Endodermal cell (in vitro differentiated cells): ENCODE measurements around the gene SDCCAG8. TPM values are rescaled to one million over a fixed set of nuclear protein-coding genes. Genes with fewer than 3 reads are reported as not detected.
A peak's percentile ranks its signal among the peaks of the same experiment; 100 is the strongest.

Source experiments
- DNase-seq: peaks from one replicate; pipeline ENCODE4 v3.0.0-alpha.2; 2017
- H3K27ac ChIP-seq: 2 replicates; pipeline ENCODE4 v1.5.1; 2013; ENCODE audit warnings: mild to moderate bottlenecking, low read depth, low read length, moderate library complexity
- H3K27me3 ChIP-seq: 2 replicates; pipeline ENCODE4 v1.6.1; 2013; ENCODE audit warnings: mild to moderate bottlenecking, low read length, moderate library complexity; ENCODE audit not compliant: insufficient read depth, control insufficient read depth, poor library complexity, severe bottlenecking
- H3K36me3 ChIP-seq: 2 replicates; pipeline ENCODE4 v1.7.0; 2013; ENCODE audit warnings: mild to moderate bottlenecking, low read length, moderate library complexity; ENCODE audit not compliant: control insufficient read depth, insufficient read depth
- H3K4me1 ChIP-seq: one replicate; pipeline ENCODE4 v1.7.0; 2013; ENCODE audit warnings: low read length; ENCODE audit not compliant: control insufficient read depth, insufficient read depth
- H3K4me3 ChIP-seq: 2 replicates; pipeline ENCODE4 v1.5.1; 2013; ENCODE audit warnings: mild to moderate bottlenecking, low read length, moderate library complexity
- H3K9ac ChIP-seq: 2 replicates; pipeline ENCODE4 v1.6.1; 2013; ENCODE audit warnings: mild to moderate bottlenecking, low read length, moderate library complexity; ENCODE audit not compliant: poor library complexity, severe bottlenecking; ENCODE audit errors: extremely low read depth
- H3K9me3 ChIP-seq: 2 replicates; pipeline ENCODE4 v1.6.1; 2013; ENCODE audit warnings: mild to moderate bottlenecking, low read length, moderate library complexity; ENCODE audit not compliant: control insufficient read depth
- H3K27ac Mint-ChIP-seq: 2 replicates; pipeline ENCODE4 v1.8.0; 2020; ENCODE audit warnings: mixed read lengths
- H3K27me3 Mint-ChIP-seq: 2 replicates; pipeline ENCODE4 v1.8.0; 2021; ENCODE audit warnings: mild to moderate bottlenecking, mixed read lengths; ENCODE audit not compliant: insufficient read depth
- H3K36me3 Mint-ChIP-seq: 2 replicates; pipeline ENCODE4 v1.8.0; 2020; ENCODE audit warnings: low read depth, mixed read lengths
- H3K4me1 Mint-ChIP-seq: 2 replicates; pipeline ENCODE4 v1.8.0; 2020; ENCODE audit warnings: mixed read lengths
- H3K4me3 Mint-ChIP-seq: 2 replicates; pipeline ENCODE4 v1.8.0; 2020; ENCODE audit warnings: mild to moderate bottlenecking, moderate library complexity, mixed read lengths
- H3K9me3 Mint-ChIP-seq: 2 replicates; pipeline ENCODE4 v1.8.0; 2020; ENCODE audit warnings: mild to moderate bottlenecking, mixed read lengths
- CTCF ChIP-seq: fragments of 200-600 bp; sonication (generic); conservative IDR thresholded peaks from 2 replicates; pipeline ENCODE4 v1.5.0; 2021; ENCODE audit warnings: antibody characterized with exemption, mild to moderate bottlenecking
- WGBS, 2 experiments: methylation state at CpG; one replicate each; pipeline versions ENCODE4 v1.1.5 to v1.1.7; 2013; ENCODE audit warnings: missing lambda C conversion rate in 2 of 2, mixed read lengths in 1 of 2; ENCODE audit not compliant: insufficient coverage in 1 of 2, insufficient read length in 1 of 2; 5-methylcytosine and 5-hydroxymethylcytosine counted together
- total RNA-seq, 2 donors: library from RNA; stranded (reverse); fragmentation: NEBNext Ultra II Directional in 1 of 2; extraction: Animal tissue kit (Norgen Biotek cat#: 25700) in 1 of 2; gene quantifications; 2 replicates in 1 of 2; 3 replicates in 1 of 2; pipeline ENCODE4 v1.2.1, GENCODE V29; 2021

The SDCCAG8 gene
- total RNA-seq, 2 donors from 2014 or later: 19.8 to 27.5 TPM

GRCh38 chr1:243470502-243470901 lies 214.7 kb downstream of the SDCCAG8 start:
- H3K36me3 Mint-ChIP-seq: no peaks in the 10 kb centered on the region
- peak; percentile 73 for DNase-seq

GRCh38 chr1:243471026-243471685 lies 215.3 kb downstream of the SDCCAG8 start:
- Histone ChIP-seq H3K9ac (no peak overlapping the region), H3K9me3 (no peaks in the 10 kb centered on the region), H3K4me3 (no peak overlapping the region), H3K27ac (peak overlapping the region; percentile 93), H3K27me3 (no peaks in the 10 kb centered on the region), H3K36me3 (no peaks in the 10 kb centered on the region), H3K4me1 (peaks cover 10% of the 10 kb centered on the region)
- no peaks in the 10 kb centered on the region for H3K36me3 Mint-ChIP-seq
- no peak overlapping the region for H3K27ac Mint-ChIP-seq
- 70 to 87% methylated on average over 9 to 17 of the region's 17 CpGs for WGBS, 2 experiments
- no peak for TF ChIP-seq CTCF
- no peak overlapping the region for H3K4me3 Mint-ChIP-seq
- no peaks in the 10 kb centered on the region for H3K9me3 Mint-ChIP-seq
- peak; percentile 61 for DNase-seq
- peaks cover 15% of the 10 kb centered on the region for H3K27me3 Mint-ChIP-seq
- H3K4me1 Mint-ChIP-seq: peaks cover 28% of the 10 kb centered on the region

More at GRCh38 chr1:243470502-243470901, 214.7 kb downstream of the SDCCAG8 start:
- no peaks in the 10 kb centered on the region for H3K9me3 Mint-ChIP-seq
- no peak overlapping the region for H3K4me3 Mint-ChIP-seq
- Histone ChIP-seq H3K4me3 (no peak overlapping the region), H3K36me3 (no peaks in the 10 kb centered on the region), H3K9me3 (no peaks in the 10 kb centered on the region), H3K27ac (peak overlapping the region; percentile 93), H3K27me3 (no peaks in the 10 kb centered on the region), H3K9ac (no peak overlapping the region), H3K4me1 (peaks cover 10% of the 10 kb centered on the region)
- H3K27ac Mint-ChIP-seq: no peak overlapping the region
- H3K27me3 Mint-ChIP-seq: peaks cover 12% of the 10 kb centered on the region
- H3K4me1 Mint-ChIP-seq: peaks cover 28% of the 10 kb centered on the region
- 13 to 33% methylated on average over 6 to 7 of the region's 7 CpGs for WGBS, 2 experiments
- TF ChIP-seq CTCF: peak; percentile 31

- no peak for TF ChIP-seq CTCF
- no peak overlapping the region for H3K27ac Mint-ChIP-seq
- no peak overlapping the region for H3K4me3 Mint-ChIP-seq
- no peaks in the 10 kb centered on the region for H3K36me3 Mint-ChIP-seq
- 83 to 95% methylated on average over 3 of the region's 3 CpGs for WGBS, 2 experiments
- DNase-seq: peak; percentile 36
- H3K4me1 ChIP-seq: peaks cover 10% of the 10 kb centered on the region
- H3K27me3 Mint-ChIP-seq: peaks cover 15% of the 10 kb centered on the region
- H3K4me3 ChIP-seq: peak overlapping the region; percentile 25
- no peaks in the 10 kb centered on the region for H3K27me3 ChIP-seq
- H3K4me1 Mint-ChIP-seq: peaks cover 28% of the 10 kb centered on the region
- H3K36me3 ChIP-seq: no peaks in the 10 kb centered on the region
- no peaks in the 10 kb centered on the region for H3K9me3 Mint-ChIP-seq
- H3K27ac ChIP-seq: peak overlapping the region; percentile 93
- no peak overlapping the region for H3K9ac ChIP-seq
- H3K9me3 ChIP-seq: no peaks in the 10 kb centered on the region
Observed at GRCh38 chr1:243471754-243472745, 216.2 kb downstream of the SDCCAG8 start.
